SK-N-SH (cell line): Measurements from ENCODE around the gene FAM78A. TPM values are rescaled to one million over a fixed set of nuclear protein-coding genes. Genes with fewer than 3 reads are reported as not detected.

Experiments
- CTCF ChIA-PET: fragments of 300-600, 350-600 bp; formaldehyde crosslinking; extraction: SDS; loops from one replicate; lab custom pipeline; 2021; lab: Yijun Ruan, JAX
- POLR2A ChIA-PET: fragments of 350-600 bp; sonication (Branson Sonifier 250); formaldehyde crosslinking; extraction: SDS; loops from one replicate; lab custom pipeline; 2020; ENCODE audit warnings: antibody characterized with exemption, inconsistent platforms; lab: Yijun Ruan, JAX
- DNase-seq: peaks from one replicate; pipeline ENCODE4 v3.0.0; 2012
- H2AFZ ChIP-seq: fragments of 200-600 bp; sonication (generic); 2 replicates; pipeline ENCODE4 v1.8.1; 2016; ENCODE audit warnings: antibody characterized with exemption, mild to moderate bottlenecking, low read depth
- H3F3A ChIP-seq: fragments of 200-600 bp; sonication (generic); replicated peaks from 2 replicates; pipeline ENCODE3; 2016; ENCODE audit warnings: antibody characterized with exemption, mild to moderate bottlenecking; ENCODE audit not compliant: insufficient read depth
- H3K27ac ChIP-seq, 2 experiments: fragments of 200-500 bp in 1 of 2; fragments of 200-600 bp in 1 of 2; sonication (Bioruptor generic) in 1 of 2; sonication (generic), shearing (Covaris generic) in 1 of 2; 2 replicates each; pipeline versions ENCODE4 v1.5.1 to v1.6.1; 2014 to 2016; ENCODE audit warnings: low read depth in 2 of 2, inconsistent platforms in 1 of 2, low read length in 1 of 2, mild to moderate bottlenecking in 1 of 2, mixed read lengths in 1 of 2
- H3K27me3 ChIP-seq: fragments of 200-600 bp; sonication (generic), shearing (Covaris generic); 2 replicates; pipeline ENCODE4 v1.6.1; 2016; ENCODE audit warnings: mixed run types; ENCODE audit not compliant: insufficient read depth
- H3K36me3 ChIP-seq, 2 experiments: fragments of 200-500 bp in 1 of 2; fragments of 200-600 bp in 1 of 2; sonication (Bioruptor generic) in 1 of 2; sonication (generic) in 1 of 2; replicated peaks in 1 of 2; 2 replicates each; pipeline versions ENCODE3 to v1.5.1; 2014 to 2016; ENCODE audit warnings: low read length in 1 of 2, mild to moderate bottlenecking in 1 of 2; ENCODE audit not compliant: insufficient read depth in 2 of 2, control insufficient read depth in 1 of 2
- H3K4me1 ChIP-seq, 2 experiments: fragments of 200-500 bp in 1 of 2; fragments of 200-600 bp in 1 of 2; sonication (Bioruptor generic) in 1 of 2; sonication (generic), shearing (Covaris generic) in 1 of 2; 2 replicates each; pipeline versions ENCODE4 v1.5.1 to v1.6.1; 2014 to 2016; ENCODE audit warnings: low read depth in 1 of 2, low read length in 1 of 2, mixed run types in 1 of 2; ENCODE audit not compliant: insufficient read depth in 2 of 2, control insufficient read depth in 1 of 2
- H3K4me2 ChIP-seq: fragments of 200-600 bp; sonication (generic), shearing (Covaris generic); 2 replicates; pipeline ENCODE4 v1.6.1; 2017; ENCODE audit warnings: mixed run types
- H3K4me3 ChIP-seq, 2 experiments: fragments of 200-500 bp in 1 of 2; fragments of 200-600 bp in 1 of 2; sonication (Bioruptor generic) in 1 of 2; sonication (generic), shearing (Covaris generic) in 1 of 2; 2 replicates each; pipeline versions ENCODE4 v1.5.1 to v1.8.1; 2014 to 2016; ENCODE audit warnings: low read depth in 2 of 2, inconsistent platforms in 1 of 2, low read length in 1 of 2, mild to moderate bottlenecking in 1 of 2, mixed read lengths in 1 of 2, moderate library complexity in 1 of 2
- H3K79me2 ChIP-seq: fragments of 200-600 bp; sonication (generic); 2 replicates; pipeline ENCODE4 v1.8.1; 2017; ENCODE audit warnings: mild to moderate bottlenecking; ENCODE audit not compliant: insufficient read depth
- H3K9ac ChIP-seq: fragments of 200-600 bp; sonication (generic); 2 replicates; pipeline ENCODE4 v1.6.1; 2017; ENCODE audit warnings: mixed run types
- H3K9me2 ChIP-seq: fragments of 200-600 bp; sonication (generic); 2 replicates; pipeline ENCODE4 v1.6.1; 2017; ENCODE audit warnings: mixed run types
- H3K9me3 ChIP-seq: fragments of 200-600 bp; sonication (generic); 2 replicates; pipeline ENCODE4 v1.6.1; 2017; ENCODE audit warnings: mixed run types, mild to moderate bottlenecking, moderate library complexity
- H4K20me1 ChIP-seq: fragments of 200-600 bp; sonication (generic); 2 replicates; pipeline ENCODE4 v1.6.1; 2017; ENCODE audit warnings: mild to moderate bottlenecking, mixed run types; ENCODE audit not compliant: insufficient read depth
- ELF1 ChIP-seq: IDR thresholded peaks from 2 replicates; pipeline ENCODE4 v1.4.0; 2012
- FOXJ3 ChIP-seq: sonication (generic); formaldehyde crosslinking; IDR thresholded peaks from 2 replicates; pipeline ENCODE4 v1.5.1; 2020; ENCODE audit warnings: mild to moderate bottlenecking, missing genetic modification reagents
- GATA2 ChIP-seq: sonication (generic); formaldehyde crosslinking; IDR thresholded peaks from 2 replicates; pipeline ENCODE4 v1.5.0; 2020; ENCODE audit warnings: mild to moderate bottlenecking, missing genetic modification reagents
- PBX3 ChIP-seq: IDR thresholded peaks from 2 replicates; pipeline ENCODE4; 2012
- RCOR1 ChIP-seq: fragments of 150-350 bp; IDR thresholded peaks from 2 replicates; pipeline ENCODE4 v1.6.1; 2017; ENCODE audit warnings: antibody characterized with exemption, low read length
- RXRA ChIP-seq: IDR thresholded peaks from 2 replicates; pipeline ENCODE4 v1.4.0; 2012; ENCODE audit warnings: low read depth, mild to moderate bottlenecking, borderline replicate concordance
- SMC3 ChIP-seq: IDR thresholded peaks from 2 replicates; pipeline ENCODE4 v1.6.1; 2012; ENCODE audit warnings: low read depth, low read length, improper control_type of control experiment
- TAF1 ChIP-seq: IDR thresholded peaks from 2 replicates; pipeline ENCODE4 v1.6.1; 2012; ENCODE audit warnings: low read depth, mild to moderate bottlenecking, low read length, moderate library complexity, borderline replicate concordance
- TCF12 ChIP-seq: IDR thresholded peaks from 2 replicates; pipeline ENCODE4 v1.4.0; 2012
- USF1 ChIP-seq: IDR thresholded peaks from 2 replicates; pipeline ENCODE4 v1.4.0; 2012; ENCODE audit warnings: low read depth, borderline replicate concordance
- USF2 ChIP-seq: fragments of 150-350 bp; IDR thresholded peaks from 2 replicates; pipeline ENCODE4 v1.6.1; 2017; ENCODE audit warnings: antibody characterized with exemption, low read length, low read depth, borderline replicate concordance
- ZBTB33 ChIP-seq: IDR thresholded peaks from 2 replicates; pipeline ENCODE4 v1.4.0; 2012; ENCODE audit warnings: low read depth, borderline replicate concordance
- WGBS: methylation state at CpG from one replicate; pipeline ENCODE4 v1.1.6; 2017; ENCODE audit warnings: low lambda C conversion rate; 5-methylcytosine and 5-hydroxymethylcytosine counted together
- polyA plus RNA-seq, 3 experiments: library from polyadenylated mRNA; depleted of rRNA; stranded (reverse); fragments of >200 nt; gene quantifications; 2 replicates each; pipeline ENCODE4 v1.2.3, GENCODE V29; 2012

Gene FAM78A
- polyA plus RNA-seq, 1 of the 3 experiments (the other 2 are of a cell fraction) = 1.0 TPM

- no peaks in the 10 kb centered on the region for H3K36me3 ChIP-seq
- H3K27ac ChIP-seq = no peak overlapping the region
- no peak overlapping the region for H3K9ac ChIP-seq
- H3K4me2 ChIP-seq = no peak overlapping the region
- H2AFZ ChIP-seq = no peak overlapping the region
- WGBS = 72% methylated on average over 9 of the region's 11 CpGs
- peaks cover 0 to 4% of the 10 kb centered on the region in 2 experiments; a peak in 1 of 4 replicates for H3K4me1 ChIP-seq
- POLR2A ChIA-PET = interaction anchor here (1.6 kb wide), 1 partner anchor 10 kb away, joined by 3 read pairs; the partner anchor contains the start of gene PLPP7
- no peak for DNase-seq
- CTCF ChIA-PET = no interaction called here
- H3K4me3 ChIP-seq = no peak overlapping the region
- no peaks in the 10 kb centered on the region for H3K9me2 ChIP-seq
- no peaks in the 10 kb centered on the region for H3K9me3 ChIP-seq
- no peaks in the 10 kb centered on the region for H4K20me1 ChIP-seq
- H3K79me2 ChIP-seq = no peaks in the 10 kb centered on the region
- peaks cover 7% of the 10 kb centered on the region; the same call in 1 of the 2 replicates for H3K27me3 ChIP-seq
- no peaks in the 10 kb centered on the region for H3F3A ChIP-seq
- no peak for TF ChIP-seq GATA2 (CRISPR knock-in tag)
- no peak for TF ChIP-seq SMC3
- no peak for TF ChIP-seq RXRA
- no peak for TF ChIP-seq ELF1
- no peak for TF ChIP-seq FOXJ3 (CRISPR knock-in tag)
- no peak for TF ChIP-seq RCOR1
- no peak for TF ChIP-seq TCF12
- no peak for TF ChIP-seq ZBTB33
- no peak for TF ChIP-seq TAF1
- TF ChIP-seq USF1 = no peak
- TF ChIP-seq USF2 = no peak
- TF ChIP-seq PBX3 = no peak
- TF ChIP-seq, all 33 proteins: peak for 0
Measured at GRCh38 chr9:131279196-131279862, 3.0 kb upstream of the FAM78A start.
